HepG2 (cell line): ENCODE results near the gene UTRN. TPM values are rescaled to one million over a fixed set of nuclear protein-coding genes. Genes with fewer than 3 reads are reported as not detected.

Experiments used
- ARHGAP35 ChIP-seq: sonication (generic); formaldehyde crosslinking; IDR thresholded peaks from 2 replicates; pipeline ENCODE4 v1.9.0; 2022; ENCODE audit warnings: mild to moderate bottlenecking, inconsistent platforms, moderate library complexity, missing genetic modification reagents, borderline replicate concordance
- HNRNPL ChIP-seq: fragments of 200-400 bp; formaldehyde crosslinking; IDR thresholded peaks from 2 replicates; pipeline ENCODE4 v1.6.1; 2017; ENCODE audit warnings: mild to moderate bottlenecking, low read depth, low read length
- KLF9 ChIP-seq: IDR thresholded peaks from 2 replicates; pipeline ENCODE4 v1.6.1; 2016; ENCODE audit warnings: low read depth
- NFIC ChIP-seq: IDR thresholded peaks from 2 replicates; pipeline ENCODE4 v1.6.1; 2012; ENCODE audit warnings: mild to moderate bottlenecking, low read length, inconsistent platforms
- RXRA ChIP-seq: sonication (generic); formaldehyde crosslinking; IDR thresholded peaks from 2 replicates; pipeline ENCODE4 v1.5.1; 2020; ENCODE audit warnings: missing genetic modification reagents
- SKI ChIP-seq: fragments of 450-650 bp; IDR thresholded peaks from one replicate; pipeline ENCODE4 v1.6.1; 2018; ENCODE audit warnings: mild to moderate bottlenecking; ENCODE audit not compliant: partially characterized antibody
- SMC3 ChIP-seq: IDR thresholded peaks from 2 replicates; pipeline ENCODE4 v1.6.1; 2011; ENCODE audit warnings: low read length, improper control_type of control experiment
- YEATS2 ChIP-seq: sonication (generic); formaldehyde crosslinking; IDR thresholded peaks from 2 replicates; pipeline ENCODE4 v1.4.0; 2020; ENCODE audit warnings: missing genetic modification reagents, borderline replicate concordance
- ZBTB8A ChIP-seq: sonication (generic); formaldehyde crosslinking; IDR thresholded peaks from 2 replicates; pipeline ENCODE4 v1.4.0; 2020; ENCODE audit warnings: mild to moderate bottlenecking, low read depth, missing genetic modification reagents, borderline replicate concordance
- ZFP36L2 ChIP-seq: sonication (generic); formaldehyde crosslinking; IDR thresholded peaks from 2 replicates; pipeline ENCODE4 v1.4.0; 2020; ENCODE audit warnings: missing genetic modification reagents
- ZMYM4 ChIP-seq: sonication (generic); formaldehyde crosslinking; IDR thresholded peaks from 2 replicates; pipeline ENCODE4 v1.8.1; 2023; ENCODE audit warnings: mild to moderate bottlenecking, missing genetic modification reagents
- ZNF335 ChIP-seq: sonication (generic); formaldehyde crosslinking; IDR thresholded peaks from 2 replicates; pipeline ENCODE4 v1.4.0; 2020; ENCODE audit warnings: missing genetic modification reagents
- ZNF367 ChIP-seq: sonication (generic); formaldehyde crosslinking; IDR thresholded peaks from 2 replicates; pipeline ENCODE4 v1.4.0; 2020; ENCODE audit warnings: missing genetic modification reagents, borderline replicate concordance
- ZNF530 ChIP-seq: sonication (generic); formaldehyde crosslinking; IDR thresholded peaks from 2 replicates; pipeline ENCODE4 v1.5.0; 2020; ENCODE audit warnings: low read depth, mild to moderate bottlenecking, missing genetic modification reagents
- ZNF558 ChIP-seq: sonication (generic); formaldehyde crosslinking; IDR thresholded peaks from 2 replicates; pipeline ENCODE4 v1.9.0; 2022; ENCODE audit warnings: mild to moderate bottlenecking, missing genetic modification reagents, borderline replicate concordance
- ZNF646 ChIP-seq: sonication (generic); formaldehyde crosslinking; IDR thresholded peaks from 2 replicates; pipeline ENCODE4 v1.9.0; 2021; ENCODE audit warnings: mild to moderate bottlenecking, missing genetic modification reagents
- ZNF816 ChIP-seq: sonication (generic); formaldehyde crosslinking; IDR thresholded peaks from 2 replicates; pipeline ENCODE4 v1.8.0; 2022; ENCODE audit warnings: missing genetic modification reagents, mild to moderate bottlenecking, borderline replicate concordance
- ZNF891 ChIP-seq: sonication (generic); formaldehyde crosslinking; IDR thresholded peaks from 2 replicates; pipeline ENCODE4 v1.5.0; 2020; ENCODE audit warnings: mild to moderate bottlenecking, missing genetic modification reagents
- polyA plus RNA-seq, 8 experiments: library from polyadenylated mRNA; depleted of rRNA in 3 of 8; stranded (reverse) in 7 of 8; unstranded in 1 of 8; fragments of >200 nt; fragmentation: Illumina TruSeq in 4 of 8; extraction: Trizol in 4 of 8; gene quantifications; 2 replicates each; pipeline versions ENCODE4 v1.2.1 to v1.2.3, GENCODE V29; 2011 to 2016; ENCODE audit warnings: low read depth in 4 of 8, missing spikeins in 1 of 8, mixed read lengths in 1 of 8; ENCODE audit not compliant: insufficient read depth in 1 of 8
- total RNA-seq, 5 experiments: library from RNA; depleted of rRNA; stranded (reverse); fragments of >200 nt; fragmentation: Illumina TruSeq; extraction: Trizol; gene quantifications; 2 replicates each; pipeline ENCODE4 v1.2.3, GENCODE V29; 2016; ENCODE audit warnings: low read depth in 1 of 5
- TF ChIP-seq, protein P1 (sequence below): sonication (generic); formaldehyde crosslinking; IDR thresholded peaks from 2 replicates; pipeline ENCODE4 v1.4.0; 2020; ENCODE audit warnings: missing genetic modification reagents, borderline replicate concordance
- TF ChIP-seq, protein P2 (sequence below): IDR thresholded peaks from 2 replicates; pipeline ENCODE4 v1.6.1; 2016; ENCODE audit warnings: low read depth, control low read depth

The UTRN gene
- total and polyA plus RNA-seq, 2 of the 13 experiments (the other 11 are each of a cell fraction or from before 2014, with no cell fraction given), result 102 to 116 TPM

DNA sequence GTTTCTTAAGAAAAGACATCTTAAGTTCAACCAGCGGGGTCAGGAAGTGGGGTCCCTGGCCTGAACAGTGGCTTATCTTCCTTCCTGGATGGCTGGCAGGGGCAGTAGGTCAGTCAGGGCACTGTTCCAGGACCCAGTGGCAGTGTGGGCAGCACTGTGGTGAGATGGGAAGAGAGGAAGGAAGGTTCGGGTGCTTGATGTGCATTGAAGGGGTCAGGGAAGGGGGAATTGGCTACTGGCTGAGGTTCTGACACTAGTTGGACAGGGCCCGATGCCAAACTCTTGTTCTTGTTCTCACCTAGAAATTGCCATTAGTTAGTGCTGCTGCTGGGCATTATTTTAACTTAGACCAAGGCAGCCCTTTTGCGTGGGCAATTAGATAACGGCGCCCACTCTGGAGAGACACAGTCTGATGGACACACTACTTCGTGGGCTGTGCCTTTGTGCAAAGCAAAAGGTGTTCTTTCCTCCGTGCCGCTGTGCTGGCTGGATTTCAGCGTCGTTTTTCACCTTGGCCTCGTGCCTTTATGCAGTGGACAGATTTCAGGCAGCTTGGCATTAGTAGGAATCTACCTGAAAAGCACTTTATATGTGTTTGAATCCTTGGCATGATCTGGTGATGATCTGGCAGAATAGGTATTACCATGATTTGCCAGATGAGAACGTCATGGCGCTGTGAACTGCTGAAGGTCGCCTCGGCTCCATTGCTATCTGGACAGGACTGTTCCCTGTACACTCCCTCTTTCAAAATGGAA lies 30.3 kb downstream of the UTRN start (continued):
- TF ChIP-seq ZNF646 (CRISPR knock-in tag) (no peak), ZMYM4 (CRISPR knock-in tag) (peak; percentile 8; the same call in 1 of the 2 replicates), ZNF558 (CRISPR knock-in tag) (no peak), ZFP36L2 (no peak), NFIC (no peak), SKI (no peak), ZNF367 (CRISPR knock-in tag) (no peak), ZNF335 (CRISPR knock-in tag) (0 out of 2 replicates have a peak, but pooled peaks have one; percentile 24), ZBTB8A (no peak), ARHGAP35 (no peak; the same call in 1 of the 2 replicates), HNRNPL (no peak), ZNF530 (CRISPR knock-in tag) (no peak), ZNF891 (CRISPR knock-in tag) (0 out of 2 replicates have a peak, but pooled peaks have one; percentile 70), SMC3 (no peak), RXRA (CRISPR knock-in tag) (no peak), KLF9 (CRISPR knock-in tag) (no peak), YEATS2 (CRISPR knock-in tag) (no peak), ZNF816 (CRISPR knock-in tag) (no peak)
- TF ChIP-seq, protein P1, sequence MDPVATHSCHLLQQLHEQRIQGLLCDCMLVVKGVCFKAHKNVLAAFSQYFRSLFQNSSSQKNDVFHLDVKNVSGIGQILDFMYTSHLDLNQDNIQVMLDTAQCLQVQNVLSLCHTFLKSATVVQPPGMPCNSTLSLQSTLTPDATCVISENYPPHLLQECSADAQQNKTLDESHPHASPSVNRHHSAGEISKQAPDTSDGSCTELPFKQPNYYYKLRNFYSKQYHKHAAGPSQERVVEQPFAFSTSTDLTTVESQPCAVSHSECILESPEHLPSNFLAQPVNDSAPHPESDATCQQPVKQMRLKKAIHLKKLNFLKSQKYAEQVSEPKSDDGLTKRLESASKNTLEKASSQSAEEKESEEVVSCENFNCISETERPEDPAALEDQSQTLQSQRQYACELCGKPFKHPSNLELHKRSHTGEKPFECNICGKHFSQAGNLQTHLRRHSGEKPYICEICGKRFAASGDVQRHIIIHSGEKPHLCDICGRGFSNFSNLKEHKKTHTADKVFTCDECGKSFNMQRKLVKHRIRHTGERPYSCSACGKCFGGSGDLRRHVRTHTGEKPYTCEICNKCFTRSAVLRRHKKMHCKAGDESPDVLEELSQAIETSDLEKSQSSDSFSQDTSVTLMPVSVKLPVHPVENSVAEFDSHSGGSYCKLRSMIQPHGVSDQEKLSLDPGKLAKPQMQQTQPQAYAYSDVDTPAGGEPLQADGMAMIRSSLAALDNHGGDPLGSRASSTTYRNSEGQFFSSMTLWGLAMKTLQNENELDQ (CRISPR knock-in tag), result 0 out of 2 replicates have a peak, but pooled peaks have one; percentile 12
- TF ChIP-seq, protein P2, sequence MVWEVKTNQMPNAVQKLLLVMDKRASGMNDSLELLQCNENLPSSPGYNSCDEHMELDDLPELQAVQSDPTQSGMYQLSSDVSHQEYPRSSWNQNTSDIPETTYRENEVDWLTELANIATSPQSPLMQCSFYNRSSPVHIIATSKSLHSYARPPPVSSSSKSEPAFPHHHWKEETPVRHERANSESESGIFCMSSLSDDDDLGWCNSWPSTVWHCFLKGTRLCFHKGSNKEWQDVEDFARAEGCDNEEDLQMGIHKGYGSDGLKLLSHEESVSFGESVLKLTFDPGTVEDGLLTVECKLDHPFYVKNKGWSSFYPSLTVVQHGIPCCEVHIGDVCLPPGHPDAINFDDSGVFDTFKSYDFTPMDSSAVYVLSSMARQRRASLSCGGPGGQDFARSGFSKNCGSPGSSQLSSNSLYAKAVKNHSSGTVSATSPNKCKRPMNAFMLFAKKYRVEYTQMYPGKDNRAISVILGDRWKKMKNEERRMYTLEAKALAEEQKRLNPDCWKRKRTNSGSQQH (CRISPR knock-in tag), result no peak
